Endothelial cell of umbilical vein (primary cell): ENCODE data around the gene TBC1D14. TPM values are rescaled to one million over a fixed set of nuclear protein-coding genes. Genes with fewer than 3 reads are reported as not detected.

Experiments used
- BruUV-seq: library from RNA; stranded (reverse); fragments of 400-500 nt; replicated peaks from 2 replicates; lab custom pipeline; 2021; lab: Mats Ljungman, UMichigan
- CTCF ChIA-PET: fragments of 300-600, 350-600 bp; sonication (Branson Sonifier 250); formaldehyde crosslinking; loops from one replicate; lab custom pipeline; 2021; ENCODE audit warnings: antibody characterized with exemption, inconsistent platforms; lab: Charles Lee
- POLR2A ChIA-PET: fragments of 300-600, 350-600 bp; sonication (Branson Sonifier 250); formaldehyde crosslinking; loops from one replicate; lab custom pipeline; 2021; ENCODE audit warnings: antibody characterized with exemption, inconsistent platforms; lab: Charles Lee
- DNase-seq: peaks from one replicate; pipeline ENCODE4 v3.0.0-alpha.2; 2011; ENCODE audit warnings: low read depth, low spot score
- FAIRE-seq: peaks from 2 replicates; lab custom pipeline; 2011; peaks lifted over from hg19 to GRCh38; lab: Jason Lieb, UNC
- H2AFZ ChIP-seq: 2 replicates; pipeline ENCODE4 v1.6.0; 2012; ENCODE audit warnings: low read depth, low read length, control low read depth, inconsistent platforms
- H3K27ac ChIP-seq: 2 replicates; pipeline ENCODE4 v1.5.1; 2011; ENCODE audit warnings: low read depth, mild to moderate bottlenecking, control low read depth, low read length, moderate library complexity; ENCODE audit not compliant: insufficient read depth
- H3K27me3 ChIP-seq, 2 experiments: 2 replicates each; pipeline versions ENCODE4 v1.6.0 to v1.6.1; 2011; ENCODE audit warnings: low read length in 2 of 2, mixed read lengths in 1 of 2; ENCODE audit not compliant: control insufficient read depth in 2 of 2, insufficient read depth in 2 of 2
- H3K36me3 ChIP-seq, 2 experiments: 2 replicates in 1 of 2; 3 replicates in 1 of 2; pipeline ENCODE4 v1.5.1; 2011; ENCODE audit warnings: low read length in 2 of 2, mild to moderate bottlenecking in 1 of 2, moderate library complexity in 1 of 2; ENCODE audit not compliant: control insufficient read depth in 2 of 2, insufficient read depth in 2 of 2; ENCODE audit errors: extremely low read depth in 1 of 2
- H3K4me1 ChIP-seq: 3 replicates; pipeline ENCODE4 v1.5.1; 2011; ENCODE audit warnings: mild to moderate bottlenecking, low read length; ENCODE audit not compliant: control insufficient read depth, insufficient read depth; ENCODE audit errors: extremely low read depth
- H3K4me2 ChIP-seq: 2 replicates; pipeline ENCODE4 v1.6.1; 2011; ENCODE audit warnings: low read length, control low read depth, mixed read lengths; ENCODE audit not compliant: insufficient read depth
- H3K4me3 ChIP-seq, 3 experiments: fragments of 200-600 bp in 1 of 3; sonication (generic), shearing (Covaris generic) in 1 of 3; replicated peaks in 1 of 3; 2 replicates each; pipeline ENCODE4 v1.5.1; 2011 to 2016; ENCODE audit warnings: control low read depth in 3 of 3, low read length in 3 of 3, mild to moderate bottlenecking in 2 of 3, inconsistent platforms in 1 of 3, low read depth in 1 of 3, moderate library complexity in 1 of 3; ENCODE audit not compliant: insufficient read depth in 1 of 3
- H3K79me2 ChIP-seq: 2 replicates; pipeline ENCODE4 v1.6.0; 2012; ENCODE audit warnings: low read length, inconsistent platforms; ENCODE audit not compliant: control insufficient read depth, insufficient read depth
- H3K9ac ChIP-seq: replicated peaks from 2 replicates; pipeline ENCODE3; 2011; ENCODE audit warnings: low read length, control low read depth; ENCODE audit not compliant: insufficient read depth; ENCODE audit errors: extremely low read depth
- H3K9me1 ChIP-seq: replicated peaks from 3 replicates; pipeline ENCODE4 v1.6.0; 2011; ENCODE audit warnings: mild to moderate bottlenecking, low read length; ENCODE audit not compliant: control insufficient read depth, insufficient read depth; ENCODE audit errors: extremely low read depth
- H3K9me3 ChIP-seq: replicated peaks from 2 replicates; pipeline ENCODE4 v1.5.1; 2012; ENCODE audit warnings: low read length, inconsistent platforms; ENCODE audit not compliant: control insufficient read depth, insufficient read depth
- H4K20me1 ChIP-seq: replicated peaks from 2 replicates; pipeline ENCODE3; 2011; ENCODE audit warnings: mild to moderate bottlenecking, low read length; ENCODE audit not compliant: control insufficient read depth, insufficient read depth; ENCODE audit errors: extremely low read depth
- CTCF ChIP-seq, 2 donors: IDR thresholded peaks; 1 replicate in 1 of 2; 2 replicates in 1 of 2; pipeline ENCODE4 v1.5.1; 2011; ENCODE audit warnings: low read length in 2 of 2, mild to moderate bottlenecking in 2 of 2, moderate library complexity in 2 of 2, control low read depth in 1 of 2, inconsistent platforms in 1 of 2, low read depth in 1 of 2; ENCODE audit not compliant: insufficient read depth in 1 of 2; ENCODE audit errors: extremely low read depth in 1 of 2
- EZH2 ChIP-seq: IDR thresholded peaks from 2 replicates; pipeline ENCODE4 v1.6.1; 2012; ENCODE audit warnings: borderline replicate concordance, low read depth, mild to moderate bottlenecking, moderate library complexity, low read length, inconsistent platforms; ENCODE audit not compliant: severe bottlenecking
- FOS ChIP-seq: IDR thresholded peaks from 2 replicates; pipeline ENCODE4 v1.6.1; 2011; ENCODE audit warnings: mild to moderate bottlenecking, low read length, moderate library complexity, borderline replicate concordance; ENCODE audit not compliant: insufficient read depth
- GATA2 ChIP-seq: IDR thresholded peaks from 2 replicates; pipeline ENCODE4 v1.7.0; 2011; ENCODE audit warnings: low read depth, mild to moderate bottlenecking, moderate library complexity, mixed read lengths, low read length; ENCODE audit not compliant: insufficient read length, insufficient read depth
- JUN ChIP-seq: IDR thresholded peaks from 2 replicates; pipeline ENCODE4 v1.6.1; 2011; ENCODE audit warnings: borderline replicate concordance, low read depth; ENCODE audit not compliant: insufficient read length, insufficient read depth
- MAX ChIP-seq: IDR thresholded peaks from 2 replicates; pipeline ENCODE4 v1.6.1; 2011; ENCODE audit not compliant: insufficient read depth, insufficient read length
- MYC ChIP-seq: IDR thresholded peaks from one replicate; pipeline ENCODE4 v1.6.1; 2011; ENCODE audit warnings: mild to moderate bottlenecking, low read depth, low read length
- POLR2A ChIP-seq: IDR thresholded peaks from 2 replicates; pipeline ENCODE4 v1.6.1; 2012; ENCODE audit warnings: low read depth, mild to moderate bottlenecking, control low read depth, low read length
- POLR2AphosphoS5 ChIP-seq: IDR thresholded peaks from 2 replicates; pipeline ENCODE4 v1.6.1; 2012; ENCODE audit warnings: low read depth, mild to moderate bottlenecking, control low read depth, low read length, moderate library complexity; ENCODE audit not compliant: insufficient read depth
- dilution Hi-C: fragments of 300-500 bp; cut with MboI; formaldehyde crosslinking; loops from one replicate; pipeline ENCODE4 v1.15.0; 2019; ENCODE audit warnings: low sequenced_read_pairs; ENCODE audit not compliant: extremely low pct_ligation_motif_present
- intact Hi-C: fragments of 100-400 bp; cut with micrococcal nuclease; formaldehyde crosslinking; loops from one replicate; pipeline ENCODE4 v1.10.0; 2022
- polyA plus RNA-seq, 4 experiments: library from polyadenylated mRNA; depleted of rRNA in 3 of 4; stranded (reverse) in 3 of 4; unstranded in 1 of 4; fragments of >200 nt; gene quantifications; 2 replicates each; pipeline versions ENCODE4 v1.2.1 to v1.2.3, GENCODE V29; 2011 to 2012; ENCODE audit warnings: missing spikeins in 1 of 4
- total RNA-seq: library from RNA; stranded (reverse); gene quantifications from 2 replicates; pipeline ENCODE4 v1.2.3, GENCODE V29; 2021

TBC1D14 gene
- total and polyA plus RNA-seq, 2 donors (not counting 3 experiments of a cell fraction or from before 2014, with no cell fraction given) = 23.7 to 24.8 TPM

GRCh38 chr4:6926681-6927478, 17.3 kb downstream of the TBC1D14 start:
- intact Hi-C loops = no loop called here
- DNase-seq (no peak), FAIRE-seq (no peak)
- Histone ChIP-seq H3K4me3 (no peak overlapping the region), H3K4me1 (no peaks in the 10 kb centered on the region), H3K36me3 (peaks cover 3 to 11% of the 10 kb centered on the region in 2 experiments), H3K79me2 (no peaks in the 10 kb centered on the region), H3K4me2 (no peak overlapping the region), H3K9ac (no peak overlapping the region), H3K27ac (no peak overlapping the region), H3K9me1 (no peaks in the 10 kb centered on the region), H3K27me3 (no peaks in the 10 kb centered on the region), H4K20me1 (no peaks in the 10 kb centered on the region), H3K9me3 (no peaks in the 10 kb centered on the region), H2AFZ (no peak overlapping the region)
- CTCF ChIA-PET = interaction anchor here (0.8 to 1.0 kb wide), 3 partner anchors 15 to 47 kb away, joined by 3 to 4 read pairs (median 3); no protein-coding TSS in a partner anchor
- no TSS peak for BruUV-seq
- no peak for TF ChIP-seq POLR2A
- TF ChIP-seq JUN = no peak
- TF ChIP-seq GATA2 = no peak
- no peak for TF ChIP-seq MYC
- dilution Hi-C loops = no loop called here
- POLR2A ChIA-PET = no interaction called here

- Histone ChIP-seq H3K4me2 (no peak overlapping the region), H3K4me1 (no peaks in the 10 kb centered on the region), H3K27me3 (no peaks in the 10 kb centered on the region), H2AFZ (no peak overlapping the region), H3K9me3 (no peaks in the 10 kb centered on the region), H4K20me1 (no peaks in the 10 kb centered on the region), H3K36me3 (peaks cover 3 to 11% of the 10 kb centered on the region in 2 experiments), H3K4me3 (no peak overlapping the region), H3K9me1 (no peaks in the 10 kb centered on the region), H3K27ac (no peak overlapping the region), H3K9ac (no peak overlapping the region), H3K79me2 (no peaks in the 10 kb centered on the region)
- TF ChIP-seq POLR2AphosphoS5 (no peak), GATA2 (no peak), POLR2A (no peak), MAX (no peak), FOS (no peak), CTCF (IDR thresholded peaks at IDR 0.05; ENCODE audit: extremely low read depth in 1 of 2, insufficient read depth in 1 of 2, low read depth in 1 of 2, low read length in 2 of 2) (no peak), JUN (no peak), MYC (no peak), EZH2 (no peak)
- FAIRE-seq (no peak), DNase-seq (no peak)
- ChIA-PET CTCF (interaction anchor here (1.1 kb wide), 1 partner anchor 46 kb away, joined by 3 read pairs; no protein-coding TSS in a partner anchor), POLR2A (no interaction called here)
- BruUV-seq = no TSS peak
- dilution Hi-C loops = no loop called here
- intact Hi-C loops = no loop called here
Measured at GRCh38 chr4:6928081-6928480, 18.5 kb downstream of the TBC1D14 start.
